ENCODE measurements around the gene SMU1.

GRCh38 chr9:33105959-33106358, 29.5 kb upstream of the SMU1 start:
- TF ChIP-seq, protein P1, sequence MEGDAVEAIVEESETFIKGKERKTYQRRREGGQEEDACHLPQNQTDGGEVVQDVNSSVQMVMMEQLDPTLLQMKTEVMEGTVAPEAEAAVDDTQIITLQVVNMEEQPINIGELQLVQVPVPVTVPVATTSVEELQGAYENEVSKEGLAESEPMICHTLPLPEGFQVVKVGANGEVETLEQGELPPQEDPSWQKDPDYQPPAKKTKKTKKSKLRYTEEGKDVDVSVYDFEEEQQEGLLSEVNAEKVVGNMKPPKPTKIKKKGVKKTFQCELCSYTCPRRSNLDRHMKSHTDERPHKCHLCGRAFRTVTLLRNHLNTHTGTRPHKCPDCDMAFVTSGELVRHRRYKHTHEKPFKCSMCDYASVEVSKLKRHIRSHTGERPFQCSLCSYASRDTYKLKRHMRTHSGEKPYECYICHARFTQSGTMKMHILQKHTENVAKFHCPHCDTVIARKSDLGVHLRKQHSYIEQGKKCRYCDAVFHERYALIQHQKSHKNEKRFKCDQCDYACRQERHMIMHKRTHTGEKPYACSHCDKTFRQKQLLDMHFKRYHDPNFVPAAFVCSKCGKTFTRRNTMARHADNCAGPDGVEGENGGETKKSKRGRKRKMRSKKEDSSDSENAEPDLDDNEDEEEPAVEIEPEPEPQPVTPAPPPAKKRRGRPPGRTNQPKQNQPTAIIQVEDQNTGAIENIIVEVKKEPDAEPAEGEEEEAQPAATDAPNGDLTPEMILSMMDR (IDR thresholded peaks at IDR 0.05; ENCODE audit: insufficient read depth, low read depth, low read length) = no peak
- TF ChIP-seq EZH2 (IDR thresholded peaks at IDR 0.05; ENCODE audit: insufficient read depth, low read length) = no peak
